ENCODE results near the gene NFIA.

NFIA gene

DNA sequence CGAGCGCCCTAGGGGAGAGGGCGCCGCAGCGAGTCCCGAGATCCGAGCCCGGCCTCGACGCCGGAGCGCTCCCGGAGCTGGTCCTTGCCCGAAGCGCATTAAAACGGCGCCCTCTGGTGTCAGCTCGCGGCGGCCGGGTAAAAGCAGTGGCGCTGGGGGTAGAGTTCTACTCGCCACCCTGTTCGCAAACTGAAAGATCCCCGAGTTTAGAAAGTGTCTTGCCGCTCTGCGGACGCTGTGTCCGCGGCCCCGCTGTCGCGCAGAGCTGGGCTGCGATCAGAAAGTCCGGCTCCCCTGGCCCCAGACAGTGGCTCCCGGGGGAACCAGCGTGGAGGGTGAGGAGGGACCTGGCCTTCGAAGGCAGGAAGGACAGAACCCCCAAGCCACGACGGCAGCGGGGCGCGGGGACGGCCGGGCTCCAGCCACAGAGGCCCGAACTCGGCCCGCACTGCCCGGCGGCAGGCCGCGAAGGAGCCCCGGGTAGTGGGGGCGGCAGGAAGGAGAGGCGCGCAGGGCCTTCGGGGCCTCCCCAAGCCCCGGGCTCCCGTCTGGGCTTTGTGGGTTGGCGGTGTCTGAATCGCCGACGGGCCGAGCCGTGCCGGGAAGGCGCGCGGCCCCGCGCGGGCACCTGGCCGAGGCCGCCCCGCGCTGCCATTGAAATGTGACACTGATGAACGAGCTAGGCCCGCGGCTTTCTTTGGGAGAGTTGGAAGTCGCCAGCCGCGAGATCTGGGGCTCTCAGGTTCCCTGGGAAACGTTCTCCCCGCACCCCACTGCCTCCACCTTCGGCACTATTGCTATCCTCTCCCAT is 39.1 kb upstream of the NFIA start:
- TF ChIP-seq, protein P1, sequence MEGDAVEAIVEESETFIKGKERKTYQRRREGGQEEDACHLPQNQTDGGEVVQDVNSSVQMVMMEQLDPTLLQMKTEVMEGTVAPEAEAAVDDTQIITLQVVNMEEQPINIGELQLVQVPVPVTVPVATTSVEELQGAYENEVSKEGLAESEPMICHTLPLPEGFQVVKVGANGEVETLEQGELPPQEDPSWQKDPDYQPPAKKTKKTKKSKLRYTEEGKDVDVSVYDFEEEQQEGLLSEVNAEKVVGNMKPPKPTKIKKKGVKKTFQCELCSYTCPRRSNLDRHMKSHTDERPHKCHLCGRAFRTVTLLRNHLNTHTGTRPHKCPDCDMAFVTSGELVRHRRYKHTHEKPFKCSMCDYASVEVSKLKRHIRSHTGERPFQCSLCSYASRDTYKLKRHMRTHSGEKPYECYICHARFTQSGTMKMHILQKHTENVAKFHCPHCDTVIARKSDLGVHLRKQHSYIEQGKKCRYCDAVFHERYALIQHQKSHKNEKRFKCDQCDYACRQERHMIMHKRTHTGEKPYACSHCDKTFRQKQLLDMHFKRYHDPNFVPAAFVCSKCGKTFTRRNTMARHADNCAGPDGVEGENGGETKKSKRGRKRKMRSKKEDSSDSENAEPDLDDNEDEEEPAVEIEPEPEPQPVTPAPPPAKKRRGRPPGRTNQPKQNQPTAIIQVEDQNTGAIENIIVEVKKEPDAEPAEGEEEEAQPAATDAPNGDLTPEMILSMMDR (conservative IDR thresholded peaks at IDR 0.05; ENCODE audit: low read length) = peak; percentile 77
- TF ChIP-seq EZH2phosphoT487 (IDR thresholded peaks at IDR 0.05; ENCODE audit: borderline replicate concordance) = no peak
- H3K36me3 ChIP-seq (ENCODE audit: insufficient read depth, low read length) = no peaks in the 10 kb centered on the region
- no peaks in the 10 kb centered on the region for H3K9me3 ChIP-seq (ENCODE audit: insufficient read depth, low read depth, low read length)
- H3K4me1 ChIP-seq (ENCODE audit: insufficient read depth, low read length, poor library complexity, severe bottlenecking) = no peaks in the 10 kb centered on the region
- no peaks in the 10 kb centered on the region for H3K9me2 ChIP-seq (replicated peaks; ENCODE audit: low read depth, low read length)
- H3F3A ChIP-seq (ENCODE audit: low read depth) = no peaks in the 10 kb centered on the region
- H3K27me3 ChIP-seq (ENCODE audit: insufficient read depth, low read length, poor library complexity, severe bottlenecking) = no peaks in the 10 kb centered on the region
- no peak overlapping the region for H3K4me2 ChIP-seq (ENCODE audit: low read depth, low read length, poor library complexity, severe bottlenecking)
- no peak overlapping the region for H2AFZ ChIP-seq (ENCODE audit: low read length)
- no peaks in the 10 kb centered on the region for H3K79me2 ChIP-seq (ENCODE audit: insufficient read depth, low read length)
- no peak overlapping the region for H3K4me3 ChIP-seq (ENCODE audit: low read length, poor library complexity, severe bottlenecking)
- H3K9ac ChIP-seq (ENCODE audit: low read depth, low read length, poor library complexity, severe bottlenecking) = no peak overlapping the region
- no peaks in the 10 kb centered on the region for H4K20me1 ChIP-seq (ENCODE audit: insufficient read depth, low read length, poor library complexity, severe bottlenecking)

DNA sequence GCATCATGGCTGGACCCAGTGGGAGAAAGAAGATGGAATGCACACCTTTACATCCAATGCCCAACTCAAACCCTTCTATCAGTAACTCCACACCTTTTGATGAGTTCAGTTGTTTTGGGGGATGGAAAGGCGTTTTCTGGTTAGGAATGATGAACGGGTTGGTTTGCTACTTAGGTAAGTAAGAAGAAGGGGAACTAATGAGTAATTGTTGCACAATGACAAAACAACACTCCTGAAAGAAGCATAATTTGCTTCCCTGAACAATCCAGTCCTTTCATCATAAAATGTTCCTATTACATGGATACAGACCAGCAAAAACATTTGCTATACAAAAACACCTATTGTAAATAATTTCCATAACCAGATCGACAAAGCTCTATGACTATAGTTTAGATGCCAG is 35.9 kb upstream of the NFIA start:
- TF ChIP-seq, protein P1 (conservative IDR thresholded peaks at IDR 0.05; ENCODE audit: low read length) = no peak
- TF ChIP-seq EZH2phosphoT487 (IDR thresholded peaks at IDR 0.05; ENCODE audit: borderline replicate concordance) = no peak
- Histone ChIP-seq H3K36me3 (ENCODE audit: insufficient read depth, low read length) (no peaks in the 10 kb centered on the region), H4K20me1 (ENCODE audit: insufficient read depth, low read length, poor library complexity, severe bottlenecking) (no peaks in the 10 kb centered on the region), H3K4me1 (ENCODE audit: insufficient read depth, low read length, poor library complexity, severe bottlenecking) (peaks cover 12% of the 10 kb centered on the region), H2AFZ (ENCODE audit: low read length) (no peak overlapping the region), H3K9me3 (ENCODE audit: insufficient read depth, low read depth, low read length) (no peaks in the 10 kb centered on the region), H3K9ac (ENCODE audit: low read depth, low read length, poor library complexity, severe bottlenecking) (no peak overlapping the region), H3K9me2 (replicated peaks; ENCODE audit: low read depth, low read length) (no peaks in the 10 kb centered on the region), H3K4me2 (ENCODE audit: low read depth, low read length, poor library complexity, severe bottlenecking) (no peak overlapping the region), H3K4me3 (ENCODE audit: low read length, poor library complexity, severe bottlenecking) (no peak overlapping the region), H3K79me2 (ENCODE audit: insufficient read depth, low read length) (no peaks in the 10 kb centered on the region), H3K27me3 (ENCODE audit: insufficient read depth, low read length, poor library complexity, severe bottlenecking) (no peaks in the 10 kb centered on the region), H3F3A (ENCODE audit: low read depth) (peaks cover 4% of the 10 kb centered on the region; the same call in 1 of the 2 replicates)

DNA sequence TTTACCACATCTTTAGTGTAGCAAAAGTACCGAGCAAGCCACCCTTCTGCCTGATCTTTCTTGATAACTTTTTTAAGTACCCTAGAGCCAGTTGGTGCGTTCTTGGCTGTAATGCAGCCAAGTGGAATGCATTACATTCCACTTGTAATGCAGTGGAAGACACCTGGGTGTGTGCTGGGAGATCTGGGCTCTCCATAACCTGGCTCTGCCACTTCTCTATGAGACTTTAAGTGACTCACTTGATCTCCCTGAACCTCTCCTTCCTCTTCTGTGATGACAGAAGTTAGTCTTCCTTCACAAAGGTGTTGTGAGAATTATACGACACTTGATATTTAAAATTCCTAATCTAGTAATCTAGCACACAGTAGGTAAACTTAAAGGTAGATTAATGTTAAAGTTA is 35.3 kb upstream of the NFIA start:
- Histone ChIP-seq H4K20me1 (ENCODE audit: insufficient read depth, low read length, poor library complexity, severe bottlenecking) (no peaks in the 10 kb centered on the region), H3K27me3 (ENCODE audit: insufficient read depth, low read length, poor library complexity, severe bottlenecking) (no peaks in the 10 kb centered on the region), H3F3A (ENCODE audit: low read depth) (peaks cover 10% of the 10 kb centered on the region; the same call in 1 of the 2 replicates), H3K4me2 (ENCODE audit: low read depth, low read length, poor library complexity, severe bottlenecking) (no peak overlapping the region), H3K9me2 (replicated peaks; ENCODE audit: low read depth, low read length) (no peaks in the 10 kb centered on the region), H3K4me1 (ENCODE audit: insufficient read depth, low read length, poor library complexity, severe bottlenecking) (peaks cover 18% of the 10 kb centered on the region), H3K79me2 (ENCODE audit: insufficient read depth, low read length) (no peaks in the 10 kb centered on the region), H2AFZ (ENCODE audit: low read length) (no peak overlapping the region), H3K36me3 (ENCODE audit: insufficient read depth, low read length) (no peaks in the 10 kb centered on the region), H3K9ac (ENCODE audit: low read depth, low read length, poor library complexity, severe bottlenecking) (no peak overlapping the region), H3K9me3 (ENCODE audit: insufficient read depth, low read depth, low read length) (no peaks in the 10 kb centered on the region), H3K4me3 (ENCODE audit: low read length, poor library complexity, severe bottlenecking) (no peak overlapping the region)
- no peak for TF ChIP-seq EZH2phosphoT487 (IDR thresholded peaks at IDR 0.05; ENCODE audit: borderline replicate concordance)
- TF ChIP-seq, protein P1 (conservative IDR thresholded peaks at IDR 0.05; ENCODE audit: low read length) = no peak

Data from Loucy (cell line).